ENCODE results near the gene EFHB. TPM values are rescaled to one million over a fixed set of nuclear protein-coding genes. Genes with fewer than 3 reads are reported as not detected.
"Not testable (repeated sequence)": the region's sequence is repeated elsewhere in the genome, so short reads cannot be mapped to it uniquely, and the experiment has no call there.

Gene EFHB
- total and polyA plus RNA-seq, 8 donors = 0.83 to 1.7 TPM; not detected in 6

- H3K27me3 ChIP-seq = no peaks in the 10 kb centered on the region
- TF ChIP-seq POLR2A (IDR thresholded peaks at IDR 0.05) (no peak), EP300 (IDR thresholded peaks at IDR 0.05) (no peak), POLR2AphosphoS5 (IDR thresholded peaks at IDR 0.05) (no peak), CTCF (IDR thresholded peaks at IDR 0.05) (no peak)
- H3K27ac ChIP-seq = no peak overlapping the region
- H3K9me3 ChIP-seq = no peaks in the 10 kb centered on the region
- peaks cover 0 to 13% (median 6%) of the 10 kb centered on the region in 4 donors for H3K36me3 ChIP-seq
- WGBS, 5 donors = 88 to 95% (median 90%) methylated on average over 6 of the region's 6 CpGs
- no peak for DNase-seq
- H3K4me1 ChIP-seq = peaks cover 0 to 69% (median 28%) of the 10 kb centered on the region in 4 donors
- intact Hi-C loops (cut with DNase I; ENCODE audit: low total_unique reads) = no loop called here
- no peak overlapping the region for H3K4me3 ChIP-seq
These were observed 33.2 kb upstream of the EFHB start for GRCh38 chr3:19967208-19967607.

- WGBS, 5 donors = 92 to 99% (median 96%) methylated on average over 4 of the region's 4 CpGs
- intact Hi-C loops (cut with DNase I; ENCODE audit: low total_unique reads) = no loop called here
- peaks cover 0 to 68% (median 38%) of the 10 kb centered on the region in 4 donors for H3K4me1 ChIP-seq
- H3K4me3 ChIP-seq = no peak overlapping the region
- TF ChIP-seq POLR2AphosphoS5 (IDR thresholded peaks at IDR 0.05) = no peak
- TF ChIP-seq EP300 (IDR thresholded peaks at IDR 0.05) = no peak
- TF ChIP-seq POLR2A (IDR thresholded peaks at IDR 0.05) = no peak
- TF ChIP-seq CTCF (IDR thresholded peaks at IDR 0.05) = no peak
- no peak for DNase-seq
- peaks cover 0 to 23% (median 9%) of the 10 kb centered on the region in 4 donors for H3K36me3 ChIP-seq
- H3K27ac ChIP-seq = no peak overlapping the region
- H3K9me3 ChIP-seq = no peaks in the 10 kb centered on the region
- H3K27me3 ChIP-seq = no peaks in the 10 kb centered on the region
These were observed 27.9 kb upstream of the EFHB start for GRCh38 chr3:19961960-19962359.

DNA sequence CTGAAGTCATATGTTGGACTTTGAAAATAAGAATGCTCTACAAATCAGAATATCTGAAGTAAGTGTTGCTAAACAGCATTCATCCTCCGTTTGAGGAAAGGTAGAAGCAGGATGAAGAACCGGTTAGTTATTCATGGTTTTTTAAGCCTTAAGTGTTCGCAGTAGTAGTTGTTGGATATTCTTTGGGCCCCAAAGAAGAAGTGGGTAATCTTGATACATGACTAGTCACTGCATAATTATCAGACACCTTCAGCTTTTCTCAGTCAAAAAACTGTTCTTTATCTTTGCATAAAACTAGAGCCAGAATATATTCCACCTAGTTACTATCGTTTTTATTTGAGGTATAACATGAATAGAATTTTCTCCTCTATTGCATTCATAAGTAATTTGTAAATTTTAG, 26.7 kb upstream of the EFHB start:
- peaks cover 1 to 25% (median 12%) of the 10 kb centered on the region in 4 donors for H3K36me3 ChIP-seq
- H3K4me1 ChIP-seq = peaks cover 0 to 73% (median 36%) of the 10 kb centered on the region in 4 donors
- no peak for TF ChIP-seq EP300 (IDR thresholded peaks at IDR 0.05)
- TF ChIP-seq POLR2A (IDR thresholded peaks at IDR 0.05) = no peak
- no peak for TF ChIP-seq POLR2AphosphoS5 (IDR thresholded peaks at IDR 0.05)
- TF ChIP-seq CTCF (IDR thresholded peaks at IDR 0.05) = no peak
- no peaks in the 10 kb centered on the region for H3K9me3 ChIP-seq
- no peak overlapping the region for H3K4me3 ChIP-seq
- no peaks in the 10 kb centered on the region for H3K27me3 ChIP-seq
- 71 to 79% (median 76%) methylated on average over 4 of the region's 4 CpGs for WGBS, 5 donors
- intact Hi-C loops (cut with DNase I; ENCODE audit: low total_unique reads) = no loop called here
- H3K27ac ChIP-seq = no peak overlapping the region
- DNase-seq = no peak

DNA sequence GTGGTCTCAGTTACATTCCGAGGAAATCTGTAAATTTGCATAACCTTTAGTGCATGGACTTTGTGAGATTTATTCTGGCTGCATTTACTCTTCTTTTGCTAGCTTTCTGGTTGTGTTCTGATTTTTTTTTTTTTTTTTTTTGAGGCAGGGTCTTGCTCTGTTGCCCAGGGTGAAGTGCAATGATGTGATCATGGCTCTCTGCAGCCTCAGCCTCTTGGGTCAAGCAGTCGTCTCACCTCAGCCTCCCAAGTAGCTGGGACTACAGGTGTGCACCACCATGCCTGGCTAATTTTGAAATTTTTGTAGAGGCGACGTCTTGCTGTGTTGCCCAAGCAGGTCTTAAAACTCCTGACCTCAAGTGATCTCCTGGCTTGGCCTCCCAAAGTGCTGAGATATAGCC, 25.5 kb upstream of the EFHB start:
- intact Hi-C loops (cut with DNase I; ENCODE audit: low total_unique reads) = no loop called here
- DNase-seq = no peak
- H3K9me3 ChIP-seq = no peaks in the 10 kb centered on the region
- no peak overlapping the region for H3K27ac ChIP-seq
- no peaks in the 10 kb centered on the region for H3K27me3 ChIP-seq
- no peak overlapping the region for H3K4me3 ChIP-seq
- 67 to 74% (median 71%) methylated on average over 4 of the region's 4 CpGs for WGBS, 5 donors
- H3K4me1 ChIP-seq = peaks cover 0 to 82% (median 36%) of the 10 kb centered on the region in 4 donors
- H3K36me3 ChIP-seq = peaks cover 7 to 32% (median 23%) of the 10 kb centered on the region in 4 donors
- TF ChIP-seq CTCF (IDR thresholded peaks at IDR 0.05) (no peak), POLR2AphosphoS5 (IDR thresholded peaks at IDR 0.05) (no peak), POLR2A (IDR thresholded peaks at IDR 0.05) (no peak), EP300 (IDR thresholded peaks at IDR 0.05) (no peak)

- H3K27me3 ChIP-seq; H3K27ac ChIP-seq; intact Hi-C loops (cut with DNase I; ENCODE audit: low total_unique reads); H3K4me3 ChIP-seq; H3K9me3 ChIP-seq; DNase-seq: not testable (repeated sequence)
- Histone ChIP-seq H3K4me1 (peaks cover 0 to 88% (median 43%) of the 10 kb centered on the region in 4 donors), H3K36me3 (peaks cover 12 to 54% (median 39%) of the 10 kb centered on the region in 4 donors)
- 79 to 89% (median 86%) methylated on average over 9 of the region's 9 CpGs for WGBS, 5 donors
These were observed 23.3 kb upstream of the EFHB start for GRCh38 chr3:19957354-19957753.
